Osteoblast (primary cell): ENCODE results near the gene LY6G5C. TPM values are rescaled to one million over a fixed set of nuclear protein-coding genes. Genes with fewer than 3 reads are reported as not detected.

Source experiments
- DNase-seq: peaks from one replicate; pipeline ENCODE4 v3.0.0; 2011; ENCODE audit warnings: low spot score, mixed read lengths; ENCODE audit not compliant: insufficient read length; ENCODE audit errors: missing footprints
- H2AFZ ChIP-seq: 2 replicates; pipeline ENCODE4 v1.6.0; 2011; ENCODE audit warnings: mild to moderate bottlenecking, low read length
- H3K27ac ChIP-seq: 2 replicates; pipeline ENCODE4 v1.5.1; 2011; ENCODE audit warnings: mild to moderate bottlenecking, low read depth, low read length, moderate library complexity
- H3K27me3 ChIP-seq: 2 replicates; pipeline ENCODE4 v1.6.0; 2012; ENCODE audit warnings: mild to moderate bottlenecking, control low read depth, inconsistent platforms, low read length, moderate library complexity; ENCODE audit not compliant: insufficient read depth
- H3K36me3 ChIP-seq: 2 replicates; pipeline ENCODE4 v1.5.1; 2011; ENCODE audit warnings: mild to moderate bottlenecking, low read length, control low read depth, moderate library complexity; ENCODE audit not compliant: insufficient read depth
- H3K4me1 ChIP-seq: 2 replicates; pipeline ENCODE4 v1.5.1; 2011; ENCODE audit warnings: mild to moderate bottlenecking, low read length, control low read depth, moderate library complexity; ENCODE audit not compliant: insufficient read depth
- H3K4me2 ChIP-seq: 2 replicates; pipeline ENCODE4 v1.6.0; 2011; ENCODE audit warnings: mild to moderate bottlenecking, low read length; ENCODE audit not compliant: insufficient read depth
- H3K4me3 ChIP-seq: fragments of 200-600 bp; sonication (generic); 3 replicates; pipeline ENCODE4 v1.5.1; 2012; ENCODE audit warnings: mild to moderate bottlenecking, low read length, inconsistent platforms; ENCODE audit not compliant: insufficient read depth
- H3K79me2 ChIP-seq: 2 replicates; pipeline ENCODE4 v1.6.0; 2012; ENCODE audit warnings: mild to moderate bottlenecking, low read length, control low read depth, inconsistent platforms; ENCODE audit not compliant: insufficient read depth
- H3K9me3 ChIP-seq: 2 replicates; pipeline ENCODE4 v1.5.1; 2011; ENCODE audit warnings: low read depth, low read length, control low read depth
- H4K20me1 ChIP-seq: 2 replicates; pipeline ENCODE4 v1.6.0; 2012; ENCODE audit warnings: mild to moderate bottlenecking, low read length, control low read depth; ENCODE audit not compliant: insufficient read depth
- CTCF ChIP-seq: IDR thresholded peaks from 2 replicates; pipeline ENCODE4 v1.5.1; 2011; ENCODE audit warnings: mild to moderate bottlenecking, low read depth, low read length, moderate library complexity; ENCODE audit errors: extremely low read depth
- total RNA-seq: library from RNA; depleted of rRNA; stranded (reverse); fragments of >200 nt; gene quantifications from 2 replicates; pipeline ENCODE4 v1.2.3, GENCODE V29; 2012

The LY6G5C gene
- total RNA-seq, 1 donor, result 0.72 TPM

GRCh38 chr6:31634131-31634530, 46.7 kb downstream of the LY6G5C start:
- H3K4me2 ChIP-seq, result no peak overlapping the region
- H3K27ac ChIP-seq, result peak overlapping the region; percentile 30
- no peak overlapping the region for H3K4me3 ChIP-seq
- H4K20me1 ChIP-seq, result peaks cover 30% of the 10 kb centered on the region
- H2AFZ ChIP-seq, result no peak overlapping the region
- TF ChIP-seq CTCF, result no peak
- H3K36me3 ChIP-seq, result peaks cover 93% of the 10 kb centered on the region
- DNase-seq, result peak; percentile 73
- peaks cover under 1% of the 10 kb centered on the region for H3K4me1 ChIP-seq
- H3K27me3 ChIP-seq, result no peaks in the 10 kb centered on the region
- H3K79me2 ChIP-seq, result peaks cover 28% of the 10 kb centered on the region
- H3K9me3 ChIP-seq, result no peaks in the 10 kb centered on the region

DNA sequence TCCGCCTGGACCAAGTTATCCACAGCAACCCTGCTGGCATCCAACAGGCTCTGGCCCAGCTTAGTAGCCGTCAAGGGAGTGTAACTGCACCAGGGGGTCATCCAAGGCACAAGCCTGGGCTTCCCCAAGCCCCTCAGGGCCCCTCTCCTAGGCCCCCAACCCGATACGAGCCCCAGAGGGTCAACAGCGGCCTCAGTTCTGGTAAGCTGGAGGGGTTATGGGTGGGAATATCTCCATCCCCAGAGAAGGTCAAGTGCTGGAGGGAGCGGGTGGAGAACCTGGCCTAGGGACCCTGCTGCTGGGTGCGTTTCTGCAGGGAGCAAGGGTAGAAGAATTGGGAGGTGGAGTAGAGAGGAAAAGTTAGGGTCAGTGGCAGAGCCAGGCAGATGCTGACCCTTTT, 47.4 kb downstream of the LY6G5C start:
- Histone ChIP-seq H3K79me2 (peaks cover 32% of the 10 kb centered on the region), H3K9me3 (no peaks in the 10 kb centered on the region), H3K27me3 (no peaks in the 10 kb centered on the region), H3K27ac (no peak overlapping the region), H3K4me3 (no peak overlapping the region), H2AFZ (no peak overlapping the region), H4K20me1 (peaks cover 32% of the 10 kb centered on the region), H3K36me3 (peaks cover 95% of the 10 kb centered on the region), H3K4me2 (no peak overlapping the region), H3K4me1 (no peaks in the 10 kb centered on the region)
- DNase-seq, result no peak
- no peak for TF ChIP-seq CTCF

DNA sequence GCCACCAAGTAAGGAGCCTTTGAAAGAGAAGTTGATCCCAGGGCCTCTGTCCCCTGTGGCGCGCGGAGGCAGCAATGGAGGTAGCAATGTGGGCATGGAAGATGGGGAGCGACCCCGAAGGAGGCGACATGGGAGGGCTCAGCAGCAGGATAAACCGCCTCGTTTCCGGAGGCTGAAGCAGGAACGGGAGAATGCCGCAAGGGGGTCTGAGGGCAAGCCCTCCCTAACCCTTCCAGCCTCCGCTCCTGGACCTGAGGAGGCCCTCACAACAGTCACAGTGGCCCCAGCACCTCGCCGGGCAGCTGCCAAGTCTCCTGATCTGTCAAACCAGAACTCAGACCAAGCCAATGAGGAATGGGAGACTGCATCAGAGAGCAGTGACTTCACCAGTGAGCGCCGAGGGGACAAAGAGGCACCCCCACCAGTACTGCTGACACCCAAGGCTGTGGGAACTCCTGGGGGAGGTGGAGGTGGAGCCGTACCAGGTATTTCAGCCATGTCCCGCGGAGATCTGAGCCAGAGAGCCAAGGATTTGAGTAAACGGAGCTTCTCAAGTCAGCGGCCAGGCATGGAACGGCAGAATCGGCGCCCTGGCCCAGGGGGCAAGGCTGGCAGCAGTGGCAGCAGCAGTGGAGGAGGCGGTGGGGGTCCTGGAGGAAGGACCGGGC, 48.5 kb downstream of the LY6G5C start:
- peak overlapping the region; percentile 33 for H3K27ac ChIP-seq

More for the DNA sequence above, 48.5 kb downstream of the LY6G5C start:
- H3K4me3 ChIP-seq, result no peak overlapping the region
- H3K9me3 ChIP-seq, result no peaks in the 10 kb centered on the region
- H3K79me2 ChIP-seq, result peaks cover 42% of the 10 kb centered on the region
- H3K36me3 ChIP-seq, result peaks cover 96% of the 10 kb centered on the region
- no peaks in the 10 kb centered on the region for H3K27me3 ChIP-seq
- H3K4me1 ChIP-seq, result no peaks in the 10 kb centered on the region
- no peak for TF ChIP-seq CTCF
- H2AFZ ChIP-seq, result no peak overlapping the region
- DNase-seq, result peak; percentile 34
- H3K4me2 ChIP-seq, result no peak overlapping the region
- H4K20me1 ChIP-seq, result peaks cover 37% of the 10 kb centered on the region
